NCI-H1417 (cell line): ENCODE data around the gene TBX15.
"Not testable (repeated sequence)": the region's sequence is repeated elsewhere in the genome, so short reads cannot be mapped to it uniquely, and the experiment has no call there.

Experiments
- DNase-seq, 3 experiments: peaks; one replicate each; lab custom pipeline; 2025; lab: John Stamatoyannopoulos, UW

The TBX15 gene

GRCh38 chr1:118927427-118928187 lies 60.5 kb downstream of the TBX15 start:
- no peak for DNase-seq

GRCh38 chr1:118926261-118926660 lies 61.9 kb downstream of the TBX15 start:
- no peak for DNase-seq

DNA sequence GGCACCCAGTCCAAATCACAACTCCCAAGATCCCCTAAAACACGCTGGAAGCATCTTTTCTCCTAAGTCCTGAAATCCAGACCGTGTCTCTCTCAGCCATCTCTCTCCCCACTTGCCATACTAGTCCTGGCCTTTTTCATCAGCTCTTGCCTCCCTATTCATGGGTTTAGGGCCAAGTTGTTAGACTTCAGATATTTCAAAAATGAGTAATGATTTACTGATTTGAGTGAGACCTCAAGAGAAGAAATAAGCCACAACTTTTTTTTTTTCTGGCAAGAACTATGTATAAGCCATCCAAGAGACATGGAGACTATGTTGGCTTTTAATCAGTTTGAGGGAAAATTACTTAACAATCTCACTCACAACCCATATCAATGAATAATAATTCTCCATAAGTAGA lies 62.5 kb downstream of the TBX15 start:
- DNase-seq, result no peak

DNA sequence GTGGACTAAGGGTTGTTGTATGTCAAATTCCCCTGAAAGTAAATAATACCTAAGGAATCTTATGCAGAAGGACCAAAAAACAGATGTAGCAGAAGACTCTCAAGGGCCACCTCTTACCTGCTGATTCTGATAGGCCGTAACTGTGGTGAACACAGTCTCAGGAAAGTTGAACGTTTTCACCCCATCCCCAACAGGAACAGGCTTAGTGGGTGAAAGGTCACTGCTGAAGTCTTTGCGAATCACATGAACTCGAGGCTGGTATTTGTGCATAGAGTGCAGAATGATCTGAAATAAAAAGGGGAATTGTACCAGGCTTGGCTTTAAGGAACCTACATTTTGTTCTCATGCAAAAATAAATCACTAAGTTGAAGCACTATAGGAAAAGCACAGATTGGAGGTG lies 64.8 kb downstream of the TBX15 start:
- DNase-seq, result no peak

- DNase-seq, result no peak
Observed at GRCh38 chr1:118921994-118922393, 66.1 kb downstream of the TBX15 start.

DNA sequence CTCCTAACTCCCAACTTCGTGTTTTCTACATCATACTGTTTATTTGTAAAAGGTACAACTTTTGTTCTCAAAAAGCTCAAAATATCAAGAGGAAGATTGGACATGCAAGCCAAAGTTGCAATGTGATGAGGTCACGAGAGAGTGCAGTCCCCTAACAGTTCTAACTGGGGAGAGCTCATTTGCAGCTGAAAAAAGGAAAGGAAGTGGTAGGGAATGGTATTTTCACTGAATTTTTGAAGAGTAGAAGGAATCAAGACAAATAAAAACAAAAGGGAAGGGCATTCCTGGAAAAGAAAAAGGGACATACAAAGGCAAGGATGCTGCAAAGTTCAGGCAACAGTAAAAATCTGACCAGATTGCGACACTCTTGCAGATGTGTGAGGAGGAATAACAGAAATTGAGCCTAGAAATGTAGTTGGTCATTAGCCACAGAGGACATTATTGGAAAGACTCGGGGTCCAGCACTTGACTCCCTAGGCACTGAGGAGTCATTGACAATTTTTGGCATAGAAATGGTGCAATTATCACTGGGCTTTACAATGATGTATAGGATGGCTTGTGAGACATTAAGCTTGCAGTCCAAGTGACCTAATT lies 67.9 kb downstream of the TBX15 start:
- no peak for DNase-seq

DNA sequence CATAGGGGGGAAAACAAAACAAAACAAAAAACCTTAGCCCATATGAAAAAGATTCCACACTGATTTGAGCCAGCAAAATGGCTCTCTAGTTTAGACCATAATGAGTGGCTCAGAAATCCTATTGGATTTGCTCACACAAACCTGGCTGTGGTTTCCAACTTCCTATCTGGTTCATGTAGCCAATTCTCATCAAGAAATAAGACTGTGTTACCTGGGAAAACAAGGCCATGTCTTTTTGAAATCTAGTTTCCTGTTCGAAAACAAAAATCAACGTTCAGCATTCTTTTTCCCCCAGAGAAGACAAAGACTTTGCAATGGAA lies 69.2 kb downstream of the TBX15 start:
- no peak for DNase-seq

DNA sequence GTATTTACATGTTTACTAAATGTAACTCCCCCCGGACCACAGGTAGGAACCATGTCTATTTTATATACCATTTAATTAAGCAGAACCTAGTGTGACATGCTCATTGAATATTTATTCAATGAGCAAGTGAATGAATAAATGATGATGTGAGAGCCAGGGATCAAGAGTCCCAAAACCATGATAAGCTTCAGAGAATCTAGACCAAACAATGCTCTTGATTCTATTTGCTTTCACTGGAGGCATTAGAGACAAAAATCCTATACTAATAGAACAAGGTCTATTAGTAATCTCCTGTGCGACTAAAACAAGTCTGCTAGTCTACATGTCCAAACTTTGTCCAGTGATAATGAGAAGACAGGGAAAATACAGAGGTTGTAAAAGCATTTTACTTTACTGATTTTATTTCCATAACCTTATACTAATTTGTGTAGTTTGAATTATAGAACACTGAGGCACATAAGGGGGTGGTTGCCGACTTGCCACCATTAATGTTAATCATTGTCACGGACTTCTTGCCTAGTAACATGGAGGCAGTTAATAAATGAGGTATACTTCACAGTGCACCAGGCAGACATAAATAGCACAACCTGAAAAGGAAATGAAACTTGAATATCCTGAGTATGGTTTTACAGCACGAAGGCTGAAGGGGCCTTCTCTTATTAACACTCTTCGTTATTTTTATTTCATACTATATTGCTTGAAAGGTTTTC lies 69.8 kb downstream of the TBX15 start:
- no peak for DNase-seq

DNA sequence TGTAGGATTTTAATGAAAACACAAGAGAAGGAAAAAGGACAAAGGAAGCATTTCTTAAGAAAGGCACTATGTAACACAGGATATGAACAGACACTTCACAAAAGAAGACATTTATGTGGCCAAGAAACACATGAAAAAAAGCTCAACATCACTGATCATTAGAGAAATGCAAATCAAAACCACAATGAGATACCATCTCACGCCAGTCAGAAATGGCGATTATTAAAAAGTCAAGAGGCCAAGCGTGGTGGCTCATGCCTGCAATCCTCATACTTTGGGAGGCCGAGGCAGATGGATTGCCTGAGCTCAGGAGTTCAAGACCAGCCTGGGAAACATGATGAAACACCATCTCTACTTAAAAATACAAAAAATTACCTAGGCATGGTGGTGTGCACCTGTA lies 71.8 kb downstream of the TBX15 start:
- not testable (repeated sequence) for DNase-seq

GRCh38 chr1:118914379-118915161 lies 73.6 kb downstream of the TBX15 start:
- peak in 2 of 3 experiments; percentile 18 to 51 for DNase-seq

DNA sequence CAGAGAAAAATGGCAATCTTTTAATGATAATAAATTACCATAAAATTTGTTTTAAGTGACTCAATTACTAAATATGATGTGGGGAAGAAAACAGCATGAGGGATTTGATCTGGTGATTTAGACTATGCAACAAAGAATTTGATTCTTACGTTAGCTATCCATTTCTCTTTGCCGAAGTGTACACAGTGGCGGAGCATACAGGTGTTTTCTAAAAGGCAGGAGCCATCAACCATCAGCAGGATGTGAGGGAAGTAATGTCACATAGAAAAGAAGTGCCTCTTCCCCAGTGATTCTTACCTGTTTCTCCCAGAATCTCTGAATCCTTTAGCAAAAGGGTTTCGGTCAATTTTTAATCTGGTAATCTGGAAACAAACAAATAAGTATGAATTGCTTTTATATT lies 74.3 kb downstream of the TBX15 start:
- DNase-seq, result no peak

- DNase-seq, result no peak
Observed at GRCh38 chr1:118912574-118912973, 75.6 kb downstream of the TBX15 start.

- DNase-seq, result no peak
Observed at GRCh38 chr1:118911571-118911970, 76.6 kb downstream of the TBX15 start.

DNA sequence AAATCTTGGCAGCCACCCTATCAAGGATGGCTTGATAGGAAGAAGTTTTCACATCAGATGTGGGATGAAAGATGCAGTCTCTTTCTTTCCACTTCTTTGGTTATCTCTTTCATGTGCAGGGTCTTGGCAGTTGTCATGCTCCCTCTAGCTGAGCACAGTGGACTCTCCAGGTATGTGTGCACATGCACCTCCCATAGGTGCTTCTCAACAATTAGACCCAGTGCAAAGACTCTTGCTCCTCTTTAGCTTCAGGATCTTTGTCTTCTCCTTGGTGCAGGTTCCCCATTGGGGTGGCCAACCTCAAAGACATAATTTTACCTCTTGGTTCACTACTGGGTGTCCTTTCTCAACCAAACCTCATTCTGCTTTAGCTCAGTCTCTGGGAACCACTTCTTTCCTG lies 80.7 kb downstream of the TBX15 start:
- no peak for DNase-seq

GRCh38 chr1:118905671-118906070 lies 82.5 kb downstream of the TBX15 start:
- DNase-seq, result no peak

- DNase-seq, result no peak
Observed at GRCh38 chr1:118905196-118905595, 82.9 kb downstream of the TBX15 start.

DNA sequence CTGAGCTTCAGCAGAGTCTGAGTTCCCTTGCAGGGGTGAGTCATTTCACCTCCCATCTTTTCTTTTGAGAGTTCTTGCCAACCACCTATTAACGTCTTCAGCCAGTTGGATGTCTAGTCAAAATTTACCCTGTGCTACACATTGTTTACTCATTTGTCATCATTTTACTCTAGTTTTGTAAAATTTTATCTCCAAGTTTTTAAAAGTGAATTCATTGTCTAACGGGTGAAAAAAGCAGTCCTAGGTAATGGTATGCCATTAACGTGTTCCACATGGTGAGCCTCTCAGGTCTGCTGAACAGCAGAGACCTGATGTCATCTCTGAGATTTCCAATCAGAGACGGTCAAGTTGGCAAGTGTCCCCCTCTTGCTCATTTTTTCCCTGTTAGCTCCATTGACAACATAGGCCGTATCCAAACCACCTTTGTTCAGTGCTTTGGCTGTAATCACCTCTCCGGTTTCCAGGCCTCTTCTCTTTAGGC lies 85.4 kb downstream of the TBX15 start:
- no peak for DNase-seq

GRCh38 chr1:118902299-118902698 lies 85.8 kb downstream of the TBX15 start:
- no peak for DNase-seq

DNA sequence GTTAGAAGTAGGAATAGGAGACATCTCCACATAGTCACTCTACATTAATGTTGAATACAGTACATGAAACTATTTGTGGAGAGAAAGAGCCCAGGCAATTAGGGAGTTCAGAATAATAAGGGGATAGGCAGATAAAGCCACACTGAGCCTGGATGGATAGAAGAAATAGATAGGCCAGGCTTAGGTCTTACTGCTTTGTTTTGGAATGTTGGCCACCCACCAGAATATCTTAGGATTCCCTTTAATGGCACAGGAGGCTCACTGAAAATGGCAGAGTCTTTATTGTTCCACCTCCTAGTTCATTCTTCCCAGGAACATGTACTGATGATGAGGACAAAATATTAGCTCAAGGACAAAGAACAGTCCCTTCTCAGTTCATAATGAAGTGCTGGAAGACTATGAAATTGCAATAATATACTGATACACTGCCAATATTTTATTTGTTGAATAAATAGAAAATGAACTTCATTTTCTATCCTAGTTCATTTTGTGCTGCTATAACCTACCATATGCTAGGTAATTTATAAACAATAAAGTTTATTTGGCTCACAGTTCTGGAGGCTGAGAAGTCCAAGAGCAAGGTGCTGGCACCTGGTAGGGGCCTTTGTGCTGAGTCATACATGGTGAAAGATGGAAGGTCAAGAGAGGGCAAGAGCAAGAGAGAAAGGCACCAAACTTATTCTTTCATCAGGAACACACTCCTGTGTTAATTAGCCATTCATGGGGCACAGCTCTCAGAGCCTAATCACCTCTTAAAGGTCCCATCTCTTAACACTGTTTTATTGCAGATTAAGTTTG lies 87.3 kb downstream of the TBX15 start:
- no peak for DNase-seq

- no peak for DNase-seq
Observed at GRCh38 chr1:118899340-118899739, 88.8 kb downstream of the TBX15 start.

- no peak for DNase-seq
Observed at GRCh38 chr1:118898712-118899111, 89.4 kb downstream of the TBX15 start.

DNA sequence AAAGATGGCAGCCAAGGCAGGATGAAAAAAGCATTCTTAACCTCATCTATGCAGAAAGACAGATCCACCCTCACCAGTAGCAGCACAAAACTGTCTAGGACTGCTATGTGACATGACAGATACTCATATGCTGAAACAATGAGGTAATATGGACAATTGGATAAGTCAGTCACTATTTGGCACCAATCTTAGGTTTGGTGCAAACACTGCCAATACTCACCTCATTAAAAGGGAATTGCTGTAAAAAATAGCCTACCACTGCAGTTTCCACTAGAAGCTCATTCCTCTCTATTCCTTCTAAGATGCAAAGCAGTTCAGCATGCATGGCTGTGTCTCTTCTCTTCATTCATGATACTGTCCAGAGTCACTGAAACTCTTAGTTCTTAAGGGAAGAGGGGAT lies 91.7 kb downstream of the TBX15 start:
- DNase-seq, result no peak
